ENCODE measurements around the gene TNNT2.

DNA sequence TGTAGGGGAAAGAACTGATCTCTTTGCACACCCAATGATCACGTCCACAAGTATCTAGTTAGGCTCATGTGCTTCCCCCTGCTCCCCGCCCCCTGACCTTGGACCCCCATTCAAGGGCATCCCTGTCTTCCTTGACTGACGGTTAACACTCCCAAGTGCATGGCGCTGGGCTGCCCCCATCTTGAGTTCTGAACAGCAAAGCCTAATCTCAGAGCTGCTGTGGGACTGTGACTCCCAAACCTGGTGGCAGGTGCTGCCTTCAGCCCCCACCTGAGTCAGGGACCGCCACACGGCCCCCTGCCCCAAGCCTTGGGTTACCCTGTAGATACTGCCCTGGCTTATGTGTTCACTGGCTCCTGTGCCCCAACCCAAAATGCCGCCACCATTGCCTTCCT is 43.1 kb upstream of the TNNT2 start:
- TF ChIP-seq ZNF565 (CRISPR knock-in tag; conservative IDR thresholded peaks at IDR 0.05; ENCODE audit: low read depth) (no peak), ZC3H10 (CRISPR knock-in tag; IDR thresholded peaks at IDR 0.05) (no peak), ZNF8 (CRISPR knock-in tag; IDR thresholded peaks at IDR 0.05) (no peak), OSR1 (CRISPR knock-in tag; IDR thresholded peaks at IDR 0.05) (no peak), ZFP30 (CRISPR knock-in tag; IDR thresholded peaks at IDR 0.05) (no peak), ESRRG (CRISPR knock-in tag; IDR thresholded peaks at IDR 0.05) (no peak), ISL1 (CRISPR knock-in tag; IDR thresholded peaks at IDR 0.05) (no peak)
- TF ChIP-seq, protein P1, sequence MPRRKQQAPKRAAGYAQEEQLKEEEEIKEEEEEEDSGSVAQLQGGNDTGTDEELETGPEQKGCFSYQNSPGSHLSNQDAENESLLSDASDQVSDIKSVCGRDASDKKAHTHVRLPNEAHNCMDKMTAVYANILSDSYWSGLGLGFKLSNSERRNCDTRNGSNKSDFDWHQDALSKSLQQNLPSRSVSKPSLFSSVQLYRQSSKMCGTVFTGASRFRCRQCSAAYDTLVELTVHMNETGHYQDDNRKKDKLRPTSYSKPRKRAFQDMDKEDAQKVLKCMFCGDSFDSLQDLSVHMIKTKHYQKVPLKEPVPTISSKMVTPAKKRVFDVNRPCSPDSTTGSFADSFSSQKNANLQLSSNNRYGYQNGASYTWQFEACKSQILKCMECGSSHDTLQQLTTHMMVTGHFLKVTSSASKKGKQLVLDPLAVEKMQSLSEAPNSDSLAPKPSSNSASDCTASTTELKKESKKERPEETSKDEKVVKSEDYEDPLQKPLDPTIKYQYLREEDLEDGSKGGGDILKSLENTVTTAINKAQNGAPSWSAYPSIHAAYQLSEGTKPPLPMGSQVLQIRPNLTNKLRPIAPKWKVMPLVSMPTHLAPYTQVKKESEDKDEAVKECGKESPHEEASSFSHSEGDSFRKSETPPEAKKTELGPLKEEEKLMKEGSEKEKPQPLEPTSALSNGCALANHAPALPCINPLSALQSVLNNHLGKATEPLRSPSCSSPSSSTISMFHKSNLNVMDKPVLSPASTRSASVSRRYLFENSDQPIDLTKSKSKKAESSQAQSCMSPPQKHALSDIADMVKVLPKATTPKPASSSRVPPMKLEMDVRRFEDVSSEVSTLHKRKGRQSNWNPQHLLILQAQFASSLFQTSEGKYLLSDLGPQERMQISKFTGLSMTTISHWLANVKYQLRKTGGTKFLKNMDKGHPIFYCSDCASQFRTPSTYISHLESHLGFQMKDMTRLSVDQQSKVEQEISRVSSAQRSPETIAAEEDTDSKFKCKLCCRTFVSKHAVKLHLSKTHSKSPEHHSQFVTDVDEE (CRISPR knock-in tag; IDR thresholded peaks at IDR 0.05) = no peak
